Keratinocyte (primary cell): ENCODE data around the gene TMOD3. TPM values are rescaled to one million over a fixed set of nuclear protein-coding genes. Genes with fewer than 3 reads are reported as not detected.

Experiments used
- DNase-seq: peaks from one replicate; pipeline ENCODE4 v3.0.0-alpha.2; 2011; ENCODE audit warnings: low read depth, missing footprints, low spot score
- FAIRE-seq: peaks from 2 replicates; lab custom pipeline; 2011; peaks lifted over from hg19 to GRCh38; lab: Jason Lieb, UNC
- H2AFZ ChIP-seq: 2 replicates; pipeline ENCODE4 v1.6.0; 2012; ENCODE audit warnings: low read length, control low read depth, inconsistent platforms; ENCODE audit not compliant: control insufficient read depth
- H3K27ac ChIP-seq: 2 replicates; pipeline ENCODE4 v1.5.1; 2011; ENCODE audit warnings: low read length; ENCODE audit not compliant: control insufficient read depth, insufficient read depth
- H3K27me3 ChIP-seq: 3 replicates; pipeline ENCODE4 v1.6.0; 2011; ENCODE audit warnings: low read length; ENCODE audit not compliant: control insufficient read depth, insufficient read depth; ENCODE audit errors: extremely low read depth
- H3K36me3 ChIP-seq, 2 experiments: 2 replicates in 1 of 2; 3 replicates in 1 of 2; pipeline ENCODE4 v1.5.1; 2011; ENCODE audit warnings: low read length in 2 of 2, mild to moderate bottlenecking in 1 of 2; ENCODE audit not compliant: control insufficient read depth in 2 of 2, insufficient read depth in 2 of 2; ENCODE audit errors: extremely low read depth in 1 of 2
- H3K4me1 ChIP-seq: 3 replicates; pipeline ENCODE4 v1.5.1; 2011; ENCODE audit warnings: low read length; ENCODE audit not compliant: control insufficient read depth, insufficient read depth; ENCODE audit errors: extremely low read depth
- H3K4me2 ChIP-seq: 3 replicates; pipeline ENCODE4 v1.6.0; 2011; ENCODE audit warnings: low read depth, low read length; ENCODE audit not compliant: control insufficient read depth, insufficient read depth; ENCODE audit errors: extremely low read depth
- H3K4me3 ChIP-seq, 3 experiments: fragments of 200-600 bp in 1 of 3; sonication (generic) in 1 of 3; 2 replicates in 2 of 3; 3 replicates in 1 of 3; pipeline ENCODE4 v1.5.1; 2011 to 2016; ENCODE audit warnings: low read length in 3 of 3, mild to moderate bottlenecking in 3 of 3, control low read depth in 2 of 3, inconsistent platforms in 1 of 3, low read depth in 1 of 3, mixed read lengths in 1 of 3, mixed run types in 1 of 3, moderate library complexity in 1 of 3; ENCODE audit not compliant: control insufficient read depth in 2 of 3, insufficient read depth in 2 of 3; ENCODE audit errors: extremely low read depth in 1 of 3
- H3K79me2 ChIP-seq: 2 replicates; pipeline ENCODE4 v1.6.0; 2012; ENCODE audit warnings: low read length; ENCODE audit not compliant: control insufficient read depth, insufficient read depth
- H3K9ac ChIP-seq: 3 replicates; pipeline ENCODE4 v1.6.0; 2011; ENCODE audit warnings: low read length; ENCODE audit not compliant: control insufficient read depth, insufficient read depth; ENCODE audit errors: extremely low read depth
- H3K9me1 ChIP-seq: 3 replicates; pipeline ENCODE4 v1.6.0; 2011; ENCODE audit warnings: low read length; ENCODE audit not compliant: control insufficient read depth, insufficient read depth; ENCODE audit errors: extremely low read depth
- H3K9me3 ChIP-seq: 2 replicates; pipeline ENCODE4 v1.5.1; 2012; ENCODE audit warnings: low read depth, low read length; ENCODE audit not compliant: control insufficient read depth
- H4K20me1 ChIP-seq: 3 replicates; pipeline ENCODE4 v1.6.0; 2011; ENCODE audit warnings: low read length; ENCODE audit not compliant: control insufficient read depth, insufficient read depth; ENCODE audit errors: extremely low read depth
- CTCF ChIP-seq, 3 experiments: IDR thresholded peaks in 1 of 3; conservative IDR thresholded peaks in 1 of 3; optimal IDR thresholded peaks in 1 of 3; 2 replicates in 2 of 3; 3 replicates in 1 of 3; pipeline versions ENCODE3 to v1.5.1; 2011; ENCODE audit warnings: low read length in 3 of 3, mild to moderate bottlenecking in 3 of 3, moderate library complexity in 2 of 3, control low read depth in 1 of 3, inconsistent platforms in 1 of 3; ENCODE audit not compliant: insufficient read depth in 2 of 3; ENCODE audit errors: extremely low read depth in 1 of 3
- EZH2 ChIP-seq: IDR thresholded peaks from one replicate; pipeline ENCODE4 v1.6.1; 2012; ENCODE audit warnings: inconsistent platforms, mild to moderate bottlenecking, low read length, moderate library complexity
- dilution Hi-C: fragments of 300-500 bp; cut with MboI; formaldehyde crosslinking; loops from one replicate; pipeline ENCODE4 v1.7.0; 2020; ENCODE audit warnings: low sequenced_read_pairs; ENCODE audit not compliant: extremely low pct_ligation_motif_present
- polyA plus RNA-seq, 5 experiments: library from polyadenylated mRNA; depleted of rRNA in 3 of 5; stranded (reverse) in 3 of 5; stranded (forward) in 1 of 5; unstranded in 1 of 5; fragments of >200 nt; gene quantifications; 1 replicate in 1 of 5; 2 replicates in 3 of 5; 3 replicates in 1 of 5; pipeline versions ENCODE4 v1.2.1 to v1.2.3, GENCODE V29; 2011 to 2012; ENCODE audit warnings: missing spikeins in 2 of 5, low read depth in 1 of 5, low replicate concordance in 1 of 5

The TMOD3 gene
- polyA plus RNA-seq, 1 donor (not counting 4 experiments of a cell fraction or from before 2014, with no cell fraction given) = 100 TPM

- TF ChIP-seq EZH2 (no peak), CTCF (optimal IDR thresholded peaks at IDR 0.05 in 1 of 3, IDR thresholded peaks at IDR 0.05 in 1 of 3, conservative IDR thresholded peaks at IDR 0.05 in 1 of 3; ENCODE audit: extremely low read depth in 1 of 3, insufficient read depth in 2 of 3, low read length in 3 of 3) (no peak)
- no peak for FAIRE-seq
- Histone ChIP-seq H3K79me2 (no peaks in the 10 kb centered on the region), H3K4me3 (no peak overlapping the region), H3K9me1 (no peaks in the 10 kb centered on the region), H3K9me3 (no peaks in the 10 kb centered on the region), H3K9ac (no peak overlapping the region), H3K27me3 (no peaks in the 10 kb centered on the region), H3K4me2 (no peak overlapping the region), H3K27ac (no peak overlapping the region), H2AFZ (no peak overlapping the region), H4K20me1 (peaks cover 2% of the 10 kb centered on the region), H3K4me1 (peaks cover 6% of the 10 kb centered on the region), H3K36me3 (peaks cover 2 to 8% of the 10 kb centered on the region in 2 experiments)
- dilution Hi-C loops = no loop called here
- no peak for DNase-seq
Measured at GRCh38 chr15:51939216-51939615, 109.8 kb downstream of the TMOD3 start.

- Histone ChIP-seq H3K4me3 (no peak overlapping the region), H3K27me3 (no peaks in the 10 kb centered on the region), H3K9me1 (no peaks in the 10 kb centered on the region), H3K36me3 (peaks cover 29 to 33% of the 10 kb centered on the region in 2 experiments), H4K20me1 (no peaks in the 10 kb centered on the region), H3K27ac (no peak overlapping the region), H3K4me2 (no peak overlapping the region), H3K4me1 (no peaks in the 10 kb centered on the region), H3K79me2 (no peaks in the 10 kb centered on the region), H3K9ac (no peak overlapping the region), H2AFZ (no peak overlapping the region), H3K9me3 (no peaks in the 10 kb centered on the region)
- DNase-seq (no peak), FAIRE-seq (no peak)
- dilution Hi-C loops = no loop called here
- TF ChIP-seq EZH2 (no peak), CTCF (optimal IDR thresholded peaks at IDR 0.05 in 1 of 3, IDR thresholded peaks at IDR 0.05 in 1 of 3, conservative IDR thresholded peaks at IDR 0.05 in 1 of 3; ENCODE audit: extremely low read depth in 1 of 3, insufficient read depth in 2 of 3, low read length in 3 of 3) (no peak)
Measured at GRCh38 chr15:51947124-51947523, 117.7 kb downstream of the TMOD3 start.
